GM12878 (cell line): ENCODE measurements around the gene TDP2. TPM values are rescaled to one million over a fixed set of nuclear protein-coding genes. Genes with fewer than 3 reads are reported as not detected.
"Not testable (repeated sequence)": the region's sequence is repeated elsewhere in the genome, so short reads cannot be mapped to it uniquely, and the experiment has no call there.

Experiments used
- ATAC-seq: fragments of 200-7000 bp; cut with Tn5 transposase; 3 replicates; pipeline ENCODE4 v1.9.1; 2020; ENCODE audit warnings: mild to moderate bottlenecking, moderate library complexity
- BruUV-seq: library from RNA; stranded (reverse); fragments of 400-500 nt; replicated peaks from 2 replicates; lab custom pipeline; 2021; lab: Mats Ljungman, UMichigan
- CTCF ChIA-PET: fragments of 300-600 bp; sonication (Branson Sonifier 250); formaldehyde crosslinking; extraction: SDS; loops from one replicate; lab custom pipeline; 2021; ENCODE audit warnings: inconsistent platforms; lab: Yijun Ruan, JAX
- POLR2A ChIA-PET: fragments of 350-600 bp; formaldehyde crosslinking; extraction: SDS; loops from one replicate; lab custom pipeline; 2021; ENCODE audit warnings: inconsistent platforms; lab: Charles Lee
- RAD21 ChIA-PET: fragments of 300-600 bp; sonication (Branson Sonifier 250); formaldehyde crosslinking; loops from one replicate; lab custom pipeline; 2023; ENCODE audit warnings: antibody characterized with exemption; ENCODE audit not compliant: unreplicated experiment; lab: Charles Lee
- SMC1A ChIA-PET: fragments of 300-600 bp; sonication (Branson Sonifier 250); formaldehyde crosslinking; loops from one replicate; lab custom pipeline; 2023; ENCODE audit not compliant: unreplicated experiment, uncharacterized antibody; lab: Charles Lee
- DNase-seq: peaks from one replicate; pipeline ENCODE4 v3.0.0-alpha.2; 2011; ENCODE audit warnings: low read depth, low spot score
- FAIRE-seq: peaks from 3 replicates; lab custom pipeline; 2011; peaks lifted over from hg19 to GRCh38; lab: Jason Lieb, UNC
- H2AFZ ChIP-seq: 2 replicates; pipeline ENCODE4 v1.6.0; 2011; ENCODE audit warnings: low read depth, low read length, control low read depth; ENCODE audit not compliant: control insufficient read depth
- H3K27ac ChIP-seq: 2 replicates; pipeline ENCODE4 v1.5.1; 2011; ENCODE audit warnings: control low read depth; ENCODE audit not compliant: control insufficient read depth, insufficient read depth
- H3K27me3 ChIP-seq, 2 experiments: replicated peaks in 1 of 2; 2 replicates each; pipeline versions ENCODE4 v1.6.0 to v1.6.1; 2011; ENCODE audit warnings: low read length in 1 of 2; ENCODE audit not compliant: control insufficient read depth in 2 of 2, insufficient read depth in 2 of 2
- H3K36me3 ChIP-seq, 2 experiments: 2 replicates each; pipeline ENCODE4 v1.5.1; 2011; ENCODE audit warnings: low read length in 1 of 2; ENCODE audit not compliant: control insufficient read depth in 2 of 2, insufficient read depth in 2 of 2
- H3K4me1 ChIP-seq: 2 replicates; pipeline ENCODE4 v1.6.1; 2011; ENCODE audit warnings: mild to moderate bottlenecking, low read length, moderate library complexity, mixed read lengths; ENCODE audit not compliant: control insufficient read depth, insufficient read depth
- H3K4me2 ChIP-seq: 2 replicates; pipeline ENCODE4 v1.6.0; 2011; ENCODE audit warnings: control low read depth; ENCODE audit not compliant: control insufficient read depth, insufficient read depth
- H3K4me3 ChIP-seq: fragments of 200-600 bp; sonication (generic); 2 replicates; pipeline ENCODE4 v1.5.1; 2016
- H3K79me2 ChIP-seq: 2 replicates; pipeline ENCODE4 v1.6.0; 2011; ENCODE audit warnings: low read length; ENCODE audit not compliant: control insufficient read depth, insufficient read depth
- H3K9ac ChIP-seq: 2 replicates; pipeline ENCODE4 v1.8.0; 2011; ENCODE audit warnings: low read length, control low read depth, mixed read lengths; ENCODE audit not compliant: control insufficient read depth, insufficient read depth
- H3K9me3 ChIP-seq: replicated peaks from 3 replicates; pipeline ENCODE4 v1.5.1; 2011; ENCODE audit warnings: mild to moderate bottlenecking, low read length; ENCODE audit not compliant: control insufficient read depth, insufficient read depth
- H4K20me1 ChIP-seq: 2 replicates; pipeline ENCODE4 v1.6.0; 2011; ENCODE audit not compliant: control insufficient read depth, insufficient read depth
- BACH1 ChIP-seq: fragments of 450-650 bp; IDR thresholded peaks from 2 replicates; pipeline ENCODE4 v1.6.1; 2017; ENCODE audit warnings: mild to moderate bottlenecking, borderline replicate concordance
- E2F4 ChIP-seq: IDR thresholded peaks from 2 replicates; pipeline ENCODE4 v1.6.1; 2012; ENCODE audit warnings: low read depth, low read length, improper control_type of control experiment
- JUNB ChIP-seq: IDR thresholded peaks from 2 replicates; pipeline ENCODE4 v1.6.1; 2016; ENCODE audit warnings: antibody characterized with exemption, mild to moderate bottlenecking
- PML ChIP-seq: IDR thresholded peaks from 2 replicates; pipeline ENCODE4 v1.6.1; 2012; ENCODE audit warnings: low read length, inconsistent platforms
- RBBP5 ChIP-seq: fragments of 200-600 bp; sonication (generic); conservative IDR thresholded peaks from 2 replicates; pipeline ENCODE4 v1.6.1; 2016
- SIN3A ChIP-seq: IDR thresholded peaks from 2 replicates; pipeline ENCODE4 v1.6.1; 2012; ENCODE audit warnings: low read depth, low read length, improper control_type of control experiment
- SREBF2 ChIP-seq: IDR thresholded peaks from 2 replicates; pipeline ENCODE4 v1.6.1; 2012; ENCODE audit warnings: mild to moderate bottlenecking, low read length
- ZBTB40 ChIP-seq: fragments of 450-650 bp; IDR thresholded peaks from 2 replicates; pipeline ENCODE4 v1.6.1; 2016; ENCODE audit warnings: mild to moderate bottlenecking, moderate library complexity, borderline replicate concordance
- WGBS: methylation state at CpG from one replicate; pipeline ENCODE4 v1.1.6; 2016; ENCODE audit warnings: low lambda C conversion rate; ENCODE audit not compliant: insufficient replicate concordance, insufficient coverage; ENCODE audit errors: missing lambda C conversion rate; 5-methylcytosine and 5-hydroxymethylcytosine counted together
- in situ Hi-C: fragments of 300-500 bp; cut with MboI; formaldehyde crosslinking; loops from 9 replicates; pipeline ENCODE4 v1.14.3; 2018; ENCODE audit warnings: mixed read lengths
- intact Hi-C: fragments of 100-400 bp; cut with micrococcal nuclease; formaldehyde crosslinking; loops from one replicate; pipeline ENCODE4 v1.14.2; 2022; ENCODE audit not compliant: unreplicated experiment
- polyA plus RNA-seq, 11 experiments: library from polyadenylated mRNA; depleted of rRNA in 4 of 11; unstranded in 6 of 11; stranded (reverse) in 5 of 11; fragments of >200 nt; fragmentation: Nextera tagmentation in 4 of 11; fragmentation: Illumina TruSeq in 1 of 11; extraction: Ambion mirVana in 4 of 11; extraction: Trizol in 1 of 11; gene quantifications; 1 replicate in 1 of 11; 2 replicates in 10 of 11; pipeline versions ENCODE4 v1.2.1 to v1.2.3, GENCODE V29; 2011 to 2016; ENCODE audit warnings: inconsistent platforms in 2 of 11, missing spikeins in 2 of 11, low read depth in 1 of 11
- total RNA-seq, 4 experiments: library from RNA; depleted of rRNA in 3 of 4; stranded (reverse); fragments of >200 nt in 3 of 4; fragmentation: Illumina TruSeq in 1 of 4; extraction: Trizol in 1 of 4; gene quantifications; 2 replicates each; pipeline versions ENCODE4 v1.2.1 to v1.2.3, GENCODE V29; 2013 to 2021

Gene TDP2
- total and polyA plus RNA-seq, 10 of the 15 experiments (the other 5 are each of a cell fraction or from before 2014, with no cell fraction given), result 24.4 to 53.3 (median 38.8) TPM

- no peak for TF ChIP-seq E2F4
- TF ChIP-seq BACH1, result no peak
- no peak for TF ChIP-seq SIN3A
- TF ChIP-seq RBBP5, result no peak
- TF ChIP-seq JUNB, result no peak
- TF ChIP-seq ZBTB40, result no peak
- no peak for TF ChIP-seq SREBF2
Measured at GRCh38 chr6:24673625-24674024, 6.9 kb upstream of the TDP2 start (continued).

- Histone ChIP-seq H2AFZ (no peak overlapping the region), H3K9me3 (peaks cover 1% of the 10 kb centered on the region; the same call in 1 of the 3 replicates), H3K27ac (no peak overlapping the region), H3K79me2 (peaks cover 4% of the 10 kb centered on the region), H3K27me3 (no peaks in the 10 kb centered on the region), H4K20me1 (no peaks in the 10 kb centered on the region), H3K4me1 (peaks cover 6% of the 10 kb centered on the region), H3K4me2 (no peak overlapping the region), H3K9ac (no peak overlapping the region), H3K4me3 (no peak overlapping the region), H3K36me3 (no peaks in the 10 kb centered on the region)
- ChIA-PET POLR2A (no interaction called here), RAD21 (no interaction called here), CTCF (interaction anchor here (0.6 kb wide), 1 partner anchor 730 kb away, joined by 3 read pairs; no protein-coding TSS in a partner anchor), SMC1A (no interaction called here)
- DNase-seq (no peak), FAIRE-seq (no peak), ATAC-seq (no peak)
- in situ Hi-C loops, result no loop called here
- TF ChIP-seq PML, result no peak
- intact Hi-C loops, result no loop called here
- WGBS, result 90% methylated on average over 6 of the region's 6 CpGs
- BruUV-seq, result no TSS peak
Measured at GRCh38 chr6:24672620-24673182, 6.0 kb upstream of the TDP2 start.

- CTCF ChIA-PET, ATAC-seq: not testable (repeated sequence)
Measured at GRCh38 chr6:24671077-24671476, 4.4 kb upstream of the TDP2 start.

More at GRCh38 chr6:24671077-24671476, 4.4 kb upstream of the TDP2 start:
- H4K20me1 ChIP-seq, H3K4me2 ChIP-seq, H3K4me1 ChIP-seq, H2AFZ ChIP-seq, H3K27ac ChIP-seq, POLR2A ChIA-PET, H3K4me3 ChIP-seq, DNase-seq, H3K9me3 ChIP-seq, H3K36me3 ChIP-seq, RAD21 ChIA-PET, BruUV-seq, H3K27me3 ChIP-seq, FAIRE-seq, intact Hi-C loops, in situ Hi-C loops, H3K9ac ChIP-seq: not testable (repeated sequence)
- H3K79me2 ChIP-seq, result peaks cover 17% of the 10 kb centered on the region
- SMC1A ChIA-PET, result interaction anchor here (0.6 kb wide), 1 partner anchor 11 kb away, joined by 3 read pairs; no protein-coding TSS in a partner anchor
- 96% methylated on average over 4 of the region's 4 CpGs for WGBS
